DOHH2 (cell line): ENCODE results near the gene VAC14.

Source experiments
- EZH2phosphoT487 ChIP-seq: fragments of 200-600 bp; sonication (generic); IDR thresholded peaks from 2 replicates; pipeline ENCODE4 v1.6.1; 2017; ENCODE audit warnings: borderline replicate concordance, mild to moderate bottlenecking, antibody characterized with exemption, low read length, moderate library complexity, mixed read lengths
- TF ChIP-seq, protein P1 (sequence below): fragments of 200-600 bp; sonication (generic); IDR thresholded peaks from one replicate; pipeline ENCODE4 v1.5.1; 2014; ENCODE audit warnings: antibody characterized with exemption, mild to moderate bottlenecking, low read depth, low read length; ENCODE audit not compliant: poor library complexity, severe bottlenecking

- TF ChIP-seq, protein P1, sequence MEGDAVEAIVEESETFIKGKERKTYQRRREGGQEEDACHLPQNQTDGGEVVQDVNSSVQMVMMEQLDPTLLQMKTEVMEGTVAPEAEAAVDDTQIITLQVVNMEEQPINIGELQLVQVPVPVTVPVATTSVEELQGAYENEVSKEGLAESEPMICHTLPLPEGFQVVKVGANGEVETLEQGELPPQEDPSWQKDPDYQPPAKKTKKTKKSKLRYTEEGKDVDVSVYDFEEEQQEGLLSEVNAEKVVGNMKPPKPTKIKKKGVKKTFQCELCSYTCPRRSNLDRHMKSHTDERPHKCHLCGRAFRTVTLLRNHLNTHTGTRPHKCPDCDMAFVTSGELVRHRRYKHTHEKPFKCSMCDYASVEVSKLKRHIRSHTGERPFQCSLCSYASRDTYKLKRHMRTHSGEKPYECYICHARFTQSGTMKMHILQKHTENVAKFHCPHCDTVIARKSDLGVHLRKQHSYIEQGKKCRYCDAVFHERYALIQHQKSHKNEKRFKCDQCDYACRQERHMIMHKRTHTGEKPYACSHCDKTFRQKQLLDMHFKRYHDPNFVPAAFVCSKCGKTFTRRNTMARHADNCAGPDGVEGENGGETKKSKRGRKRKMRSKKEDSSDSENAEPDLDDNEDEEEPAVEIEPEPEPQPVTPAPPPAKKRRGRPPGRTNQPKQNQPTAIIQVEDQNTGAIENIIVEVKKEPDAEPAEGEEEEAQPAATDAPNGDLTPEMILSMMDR = no peak
- no peak for TF ChIP-seq EZH2phosphoT487
These were observed 36.3 kb downstream of the VAC14 start for GRCh38 chr16:70764632-70765031.
